ENCODE results near the gene KIAA0753. TPM values are rescaled to one million over a fixed set of nuclear protein-coding genes. Genes with fewer than 3 reads are reported as not detected.

KIAA0753 gene
- total RNA-seq, 6 donors from 2014 or later: 12.4 to 58.7 (median 19.7) TPM

- DNase-seq (no peak), ATAC-seq (ENCODE audit: low FRiP score in 2 of 2) (no peak)
- H3K27me3 ChIP-seq: no peaks in the 10 kb centered on the region
- H3K4me1 ChIP-seq: no peaks in the 10 kb centered on the region
- no peaks in the 10 kb centered on the region for H3K36me3 ChIP-seq
- no peak for TF ChIP-seq EP300 (IDR thresholded peaks at IDR 0.05)
- no peak for TF ChIP-seq POLR2AphosphoS5 (IDR thresholded peaks at IDR 0.05)
- TF ChIP-seq POLR2A (IDR thresholded peaks at IDR 0.05): no peak
- TF ChIP-seq CTCF (IDR thresholded peaks at IDR 0.05): no peak
- H3K4me3 ChIP-seq: no peak overlapping the region
- H3K9me3 ChIP-seq: no peaks in the 10 kb centered on the region
- 74 to 79% methylated on average over 6 of the region's 6 CpGs for WGBS, 2 donors
- H3K27ac ChIP-seq: no peak overlapping the region
Observed at GRCh38 chr17:6679241-6679640, 38.7 kb upstream of the KIAA0753 start.

GRCh38 chr17:6677946-6678345, 37.4 kb upstream of the KIAA0753 start:
- H3K27me3 ChIP-seq: no peaks in the 10 kb centered on the region
- H3K4me1 ChIP-seq: no peaks in the 10 kb centered on the region
- no peak for TF ChIP-seq EP300 (IDR thresholded peaks at IDR 0.05)
- TF ChIP-seq POLR2A (IDR thresholded peaks at IDR 0.05): no peak
- TF ChIP-seq CTCF (IDR thresholded peaks at IDR 0.05): no peak
- no peak for TF ChIP-seq POLR2AphosphoS5 (IDR thresholded peaks at IDR 0.05)
- DNase-seq: no peak
- H3K27ac ChIP-seq: no peak overlapping the region
- H3K9me3 ChIP-seq: no peaks in the 10 kb centered on the region
- no peak overlapping the region for H3K4me3 ChIP-seq
- no peaks in the 10 kb centered on the region for H3K36me3 ChIP-seq
- ATAC-seq (ENCODE audit: low FRiP score in 2 of 2): no peak
- 80 to 91% methylated on average over 4 to 7 of the region's 7 CpGs for WGBS, 2 donors

GRCh38 chr17:6677158-6677831, 36.8 kb upstream of the KIAA0753 start:
- DNase-seq (peak in 1 of 2 donors; percentile 51), ATAC-seq (ENCODE audit: low FRiP score in 2 of 2) (peak in 1 of 2 donors; percentile 21)
- no peaks in the 10 kb centered on the region for H3K4me1 ChIP-seq
- no peaks in the 10 kb centered on the region for H3K36me3 ChIP-seq
- TF ChIP-seq CTCF (IDR thresholded peaks at IDR 0.05): no peak
- no peak for TF ChIP-seq POLR2A (IDR thresholded peaks at IDR 0.05)
- no peak for TF ChIP-seq EP300 (IDR thresholded peaks at IDR 0.05)
- TF ChIP-seq POLR2AphosphoS5 (IDR thresholded peaks at IDR 0.05): no peak
- no peak overlapping the region for H3K27ac ChIP-seq
- WGBS, 2 donors: 61 to 67% methylated on average over 9 to 10 of the region's 16 CpGs
- no peaks in the 10 kb centered on the region for H3K9me3 ChIP-seq
- H3K27me3 ChIP-seq: no peaks in the 10 kb centered on the region
- H3K4me3 ChIP-seq: no peak overlapping the region

GRCh38 chr17:6676802-6677157, 36.3 kb upstream of the KIAA0753 start:
- TF ChIP-seq EP300 (IDR thresholded peaks at IDR 0.05) (no peak), POLR2A (IDR thresholded peaks at IDR 0.05) (no peak), POLR2AphosphoS5 (IDR thresholded peaks at IDR 0.05) (no peak), CTCF (IDR thresholded peaks at IDR 0.05) (no peak)
- no peaks in the 10 kb centered on the region for H3K4me1 ChIP-seq
- no peaks in the 10 kb centered on the region for H3K36me3 ChIP-seq
- ATAC-seq (ENCODE audit: low FRiP score in 2 of 2): no peak
- H3K4me3 ChIP-seq: no peak overlapping the region
- H3K27ac ChIP-seq: no peak overlapping the region
- H3K27me3 ChIP-seq: no peaks in the 10 kb centered on the region
- H3K9me3 ChIP-seq: no peaks in the 10 kb centered on the region
- 68% methylated on average over 6 of the region's 6 CpGs; no CpG with 5 or more reads in 1 of the 2 donors for WGBS, 2 donors
- DNase-seq: no peak

GRCh38 chr17:6675201-6675825, 34.8 kb upstream of the KIAA0753 start:
- Histone ChIP-seq H3K27me3 (no peaks in the 10 kb centered on the region), H3K9me3 (no peaks in the 10 kb centered on the region), H3K27ac (no peak overlapping the region), H3K4me3 (no peak overlapping the region), H3K4me1 (no peaks in the 10 kb centered on the region), H3K36me3 (no peaks in the 10 kb centered on the region)
- ATAC-seq (ENCODE audit: low FRiP score in 2 of 2): no peak
- no peak for TF ChIP-seq POLR2A (IDR thresholded peaks at IDR 0.05)
- DNase-seq: no peak
- 75% methylated on average over 11 of the region's 11 CpGs for WGBS, 2 donors
